OCI-LY1 (cell line): ENCODE measurements around the gene VPS39.

ENCODE experiments used
- H2AFZ ChIP-seq: fragments of 200-600 bp; sonication (generic), shearing (Covaris generic); 2 replicates; pipeline ENCODE4 v1.6.0; 2014; ENCODE audit warnings: antibody characterized with exemption, mild to moderate bottlenecking, low read length
- H3F3A ChIP-seq: fragments of 200-600 bp; sonication (generic), shearing (Covaris generic); 2 replicates; pipeline ENCODE4 v1.6.0; 2014; ENCODE audit warnings: mild to moderate bottlenecking, antibody characterized with exemption, low read length, moderate library complexity; ENCODE audit not compliant: insufficient read depth
- H3K27ac ChIP-seq: fragments of 200-600 bp; sonication (generic); 2 replicates; pipeline ENCODE4 v1.5.1; 2014; ENCODE audit warnings: low read length, mixed run types, mild to moderate bottlenecking, low read depth; ENCODE audit not compliant: poor library complexity, severe bottlenecking
- H3K27me3 ChIP-seq: fragments of 200-600 bp; sonication (generic); 2 replicates; pipeline ENCODE4 v1.6.0; 2014; ENCODE audit warnings: antibody characterized with exemption, mild to moderate bottlenecking, low read length, moderate library complexity; ENCODE audit not compliant: insufficient read depth
- H3K36me3 ChIP-seq: fragments of 200-600 bp; sonication (generic); 2 replicates; pipeline ENCODE4 v1.6.1; 2014; ENCODE audit warnings: mild to moderate bottlenecking, antibody characterized with exemption, low read length, moderate library complexity, mixed read lengths; ENCODE audit not compliant: insufficient read depth
- H3K4me1 ChIP-seq: fragments of 200-600 bp; sonication (generic); 2 replicates; pipeline ENCODE4 v1.5.1; 2014; ENCODE audit warnings: mild to moderate bottlenecking, low read length, moderate library complexity; ENCODE audit not compliant: insufficient read depth, severe bottlenecking
- H3K4me2 ChIP-seq: fragments of 200-600 bp; sonication (generic), shearing (Covaris generic); 2 replicates; pipeline ENCODE4 v1.6.1; 2014; ENCODE audit warnings: low read length
- H3K4me3 ChIP-seq: fragments of 200-600 bp; sonication (generic); 2 replicates; pipeline ENCODE4 v1.5.1; 2014; ENCODE audit warnings: low read length, low read depth, mild to moderate bottlenecking, mixed read lengths; ENCODE audit not compliant: poor library complexity, severe bottlenecking
- H3K79me2 ChIP-seq: fragments of 200-600 bp; shearing (Covaris generic); 2 replicates; pipeline ENCODE4 v1.6.1; 2016; ENCODE audit warnings: mixed run types, low read length, mixed read lengths; ENCODE audit not compliant: insufficient read depth
- H3K9ac ChIP-seq: fragments of 200-600 bp; sonication (generic), shearing (Covaris generic); 2 replicates; pipeline ENCODE4 v1.6.1; 2014; ENCODE audit warnings: mild to moderate bottlenecking, low read length, mixed read lengths
- H3K9me2 ChIP-seq: fragments of 200-600 bp; sonication (generic), shearing (Covaris generic); 2 replicates; pipeline ENCODE4 v1.6.1; 2014; ENCODE audit warnings: low read depth, mild to moderate bottlenecking, low read length, mixed read lengths
- H3K9me3 ChIP-seq: fragments of 200-600 bp; shearing (Covaris generic); 2 replicates; pipeline ENCODE4 v1.6.1; 2014; ENCODE audit warnings: low read length, mixed read lengths
- H4K20me1 ChIP-seq: fragments of 200-600 bp; sonication (generic), shearing (Covaris generic); 2 replicates; pipeline ENCODE4 v1.6.0; 2016; ENCODE audit warnings: mild to moderate bottlenecking, low read length; ENCODE audit not compliant: insufficient read depth
- EZH2 ChIP-seq: fragments of 200-600 bp; sonication (generic), shearing (Covaris generic); IDR thresholded peaks from 2 replicates; pipeline ENCODE4 v1.8.0; 2017; ENCODE audit warnings: borderline replicate concordance, mixed run types, mild to moderate bottlenecking, antibody characterized with exemption, low read length, moderate library complexity, mixed read lengths
- TF ChIP-seq, protein P1 (sequence below): fragments of 200-600 bp; sonication (generic), shearing (Covaris generic); IDR thresholded peaks from 2 replicates; pipeline ENCODE4 v1.5.1; 2017; ENCODE audit warnings: mild to moderate bottlenecking, antibody characterized with exemption, low read length, moderate library complexity, mixed read lengths

Gene VPS39

DNA sequence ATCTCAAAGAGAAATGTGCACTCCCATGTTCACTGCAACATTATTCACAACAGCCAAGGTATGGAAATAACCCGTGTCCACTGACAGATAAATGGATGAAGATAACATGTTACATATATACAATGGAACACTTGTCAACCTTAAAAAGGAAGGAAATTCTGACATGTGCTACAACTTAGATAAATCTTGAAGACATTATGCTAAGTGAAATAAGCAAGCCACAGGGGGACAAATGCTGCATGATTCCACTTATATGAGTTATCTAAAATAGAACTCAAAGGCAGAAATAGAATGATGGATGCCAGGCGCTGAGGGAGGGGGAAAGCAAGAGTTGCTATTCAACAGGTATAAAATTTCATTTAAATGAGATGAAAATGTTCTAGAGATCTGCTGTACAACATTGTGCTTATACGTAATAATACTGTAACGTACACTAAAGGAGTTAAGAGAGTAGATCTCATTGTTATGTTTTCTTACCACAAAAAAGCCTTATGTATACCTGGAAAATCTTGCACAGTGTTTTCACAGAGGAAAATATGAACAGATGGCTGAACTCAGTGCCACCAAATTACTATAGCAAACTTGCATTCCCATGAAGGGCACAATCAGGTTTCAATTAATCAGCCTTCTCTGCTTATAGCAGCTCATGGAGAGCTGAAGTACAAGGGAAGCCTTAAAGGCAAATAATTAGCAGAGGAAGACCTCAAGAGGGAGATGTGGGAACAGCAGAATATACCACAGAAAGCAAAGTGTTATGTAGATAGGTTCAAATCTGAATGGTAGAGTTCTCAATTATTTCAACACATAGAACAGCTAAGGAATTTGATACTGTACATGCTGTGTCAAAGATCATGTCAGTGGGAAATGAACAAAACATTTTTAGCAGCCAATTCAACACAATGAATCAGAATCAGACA, 8.1 kb upstream of the VPS39 start:
- H3K9me2 ChIP-seq: no peaks in the 10 kb centered on the region
- no peak overlapping the region for H3K9ac ChIP-seq
- TF ChIP-seq EZH2: no peak
- TF ChIP-seq, protein P1, sequence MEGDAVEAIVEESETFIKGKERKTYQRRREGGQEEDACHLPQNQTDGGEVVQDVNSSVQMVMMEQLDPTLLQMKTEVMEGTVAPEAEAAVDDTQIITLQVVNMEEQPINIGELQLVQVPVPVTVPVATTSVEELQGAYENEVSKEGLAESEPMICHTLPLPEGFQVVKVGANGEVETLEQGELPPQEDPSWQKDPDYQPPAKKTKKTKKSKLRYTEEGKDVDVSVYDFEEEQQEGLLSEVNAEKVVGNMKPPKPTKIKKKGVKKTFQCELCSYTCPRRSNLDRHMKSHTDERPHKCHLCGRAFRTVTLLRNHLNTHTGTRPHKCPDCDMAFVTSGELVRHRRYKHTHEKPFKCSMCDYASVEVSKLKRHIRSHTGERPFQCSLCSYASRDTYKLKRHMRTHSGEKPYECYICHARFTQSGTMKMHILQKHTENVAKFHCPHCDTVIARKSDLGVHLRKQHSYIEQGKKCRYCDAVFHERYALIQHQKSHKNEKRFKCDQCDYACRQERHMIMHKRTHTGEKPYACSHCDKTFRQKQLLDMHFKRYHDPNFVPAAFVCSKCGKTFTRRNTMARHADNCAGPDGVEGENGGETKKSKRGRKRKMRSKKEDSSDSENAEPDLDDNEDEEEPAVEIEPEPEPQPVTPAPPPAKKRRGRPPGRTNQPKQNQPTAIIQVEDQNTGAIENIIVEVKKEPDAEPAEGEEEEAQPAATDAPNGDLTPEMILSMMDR: no peak
- H3F3A ChIP-seq: no peaks in the 10 kb centered on the region
- H4K20me1 ChIP-seq: no peaks in the 10 kb centered on the region
- H3K4me3 ChIP-seq: no peak overlapping the region
- no peak overlapping the region for H3K4me2 ChIP-seq
- H3K9me3 ChIP-seq: no peaks in the 10 kb centered on the region
- no peak overlapping the region for H3K27ac ChIP-seq
- no peaks in the 10 kb centered on the region for H3K79me2 ChIP-seq
- H3K36me3 ChIP-seq: peaks cover 54% of the 10 kb centered on the region
- H3K27me3 ChIP-seq: no peaks in the 10 kb centered on the region
- H3K4me1 ChIP-seq: peaks cover 19% of the 10 kb centered on the region
- no peak overlapping the region for H2AFZ ChIP-seq

DNA sequence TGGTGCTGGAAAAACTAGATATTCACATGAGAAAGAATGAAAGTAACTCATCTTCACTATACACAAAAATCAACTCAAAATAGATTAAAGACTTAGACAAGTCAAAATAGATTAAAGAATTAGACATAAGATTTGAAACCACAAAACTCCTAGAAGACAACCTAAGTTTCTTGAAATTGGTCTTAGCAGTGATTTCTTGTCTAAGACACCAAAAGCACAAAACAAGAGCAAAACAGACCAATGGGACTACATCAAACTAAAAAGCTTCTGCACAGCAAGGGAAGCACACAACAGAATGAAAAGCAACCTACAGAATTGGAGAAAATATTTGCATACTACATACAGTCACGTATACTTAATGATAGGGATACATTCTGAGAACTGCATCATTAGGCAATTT, 6.5 kb upstream of the VPS39 start:
- Histone ChIP-seq H4K20me1 (no peaks in the 10 kb centered on the region), H3K9me2 (no peaks in the 10 kb centered on the region), H3F3A (no peaks in the 10 kb centered on the region), H3K4me2 (no peak overlapping the region), H3K9ac (no peak overlapping the region), H2AFZ (no peak overlapping the region), H3K4me3 (no peak overlapping the region), H3K9me3 (no peaks in the 10 kb centered on the region), H3K79me2 (no peaks in the 10 kb centered on the region), H3K27me3 (no peaks in the 10 kb centered on the region), H3K27ac (no peak overlapping the region), H3K4me1 (peaks cover 11% of the 10 kb centered on the region), H3K36me3 (peaks cover 62% of the 10 kb centered on the region)
- TF ChIP-seq, protein P1: no peak
- TF ChIP-seq EZH2: no peak

DNA sequence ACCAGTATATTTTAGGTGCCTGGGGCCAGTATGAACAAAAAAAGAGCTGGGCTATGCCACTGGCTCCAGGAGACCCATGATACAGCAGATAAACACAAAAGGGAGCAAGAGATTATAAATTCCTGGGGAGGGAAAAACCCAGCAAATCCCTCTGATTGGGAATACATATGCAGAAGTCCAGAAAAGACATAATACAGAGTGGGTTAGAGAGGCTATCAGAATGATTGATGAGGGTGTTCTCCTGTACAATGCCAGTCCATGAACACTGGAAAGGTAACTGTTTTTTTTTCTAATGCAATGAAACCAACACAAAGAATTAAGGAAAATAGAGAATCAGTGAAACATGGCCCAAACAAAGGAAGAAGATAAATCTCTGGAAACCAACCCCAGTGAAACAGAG, 5.4 kb upstream of the VPS39 start:
- Histone ChIP-seq H3K27ac (no peak overlapping the region), H2AFZ (no peak overlapping the region), H3K9ac (no peak overlapping the region), H3K9me3 (no peaks in the 10 kb centered on the region), H3K4me1 (peaks cover 5% of the 10 kb centered on the region), H3K27me3 (no peaks in the 10 kb centered on the region), H3K9me2 (no peaks in the 10 kb centered on the region), H3K4me3 (no peak overlapping the region), H3F3A (no peaks in the 10 kb centered on the region), H3K36me3 (peaks cover 55% of the 10 kb centered on the region), H3K4me2 (no peak overlapping the region), H4K20me1 (no peaks in the 10 kb centered on the region), H3K79me2 (no peaks in the 10 kb centered on the region)
- TF ChIP-seq, protein P1: no peak
- TF ChIP-seq EZH2: no peak
